NCI-H2107 (cell line): ENCODE data around the gene ZFHX3.

Source experiments
- DNase-seq: peaks from one replicate; lab custom pipeline; 2025; lab: John Stamatoyannopoulos, UW

Gene ZFHX3

GRCh38 chr16:72876221-72876620, 171.7 kb downstream of the ZFHX3 start:
- DNase-seq = no peak

- DNase-seq = no peak
Measured at GRCh38 chr16:72875291-72876031, 172.5 kb downstream of the ZFHX3 start.

GRCh38 chr16:72873853-72874252, 174.1 kb downstream of the ZFHX3 start:
- DNase-seq = no peak

- DNase-seq = no peak
Measured at GRCh38 chr16:72873044-72873443, 174.9 kb downstream of the ZFHX3 start.

- DNase-seq = no peak
Measured at GRCh38 chr16:72865835-72866234, 182.1 kb downstream of the ZFHX3 start.

GRCh38 chr16:72865258-72865657, 182.7 kb downstream of the ZFHX3 start:
- DNase-seq = no peak

- DNase-seq = no peak
Measured at GRCh38 chr16:72864130-72864833, 183.6 kb downstream of the ZFHX3 start.

- DNase-seq = no peak
Measured at GRCh38 chr16:72862090-72862489, 185.8 kb downstream of the ZFHX3 start.

- DNase-seq = no peak
Measured at GRCh38 chr16:72860726-72861562, 187.0 kb downstream of the ZFHX3 start.

GRCh38 chr16:72859581-72859980, 188.3 kb downstream of the ZFHX3 start:
- no peak for DNase-seq

GRCh38 chr16:72858665-72859493, 189.0 kb downstream of the ZFHX3 start:
- DNase-seq = no peak

GRCh38 chr16:72857834-72858664, 189.9 kb downstream of the ZFHX3 start:
- no peak for DNase-seq

GRCh38 chr16:72856797-72857196, 191.1 kb downstream of the ZFHX3 start:
- DNase-seq = no peak

- DNase-seq = no peak
Measured at GRCh38 chr16:72854267-72854959, 193.5 kb downstream of the ZFHX3 start.

GRCh38 chr16:72853575-72854266, 194.2 kb downstream of the ZFHX3 start:
- no peak for DNase-seq

GRCh38 chr16:72852421-72852820, 195.5 kb downstream of the ZFHX3 start:
- DNase-seq = no peak

GRCh38 chr16:72850853-72851252, 197.1 kb downstream of the ZFHX3 start:
- DNase-seq = no peak

- DNase-seq = no peak
Measured at GRCh38 chr16:72850021-72850420, 197.9 kb downstream of the ZFHX3 start.
